ENCODE measurements around the gene SLC22A15. TPM values are rescaled to one million over a fixed set of nuclear protein-coding genes. Genes with fewer than 3 reads are reported as not detected.

SLC22A15 gene
- total and polyA plus RNA-seq, 7 donors = 0.99 to 3.3 (median 1.8) TPM; not detected in 1

GRCh38 chr1:116105996-116106395 is 129.7 kb downstream of the SLC22A15 start:
- intact Hi-C loops (cut with DNase I) = no loop called here
- no peak for TF ChIP-seq POLR2A (IDR thresholded peaks at IDR 0.05)
- TF ChIP-seq CTCF (IDR thresholded peaks at IDR 0.05) = no peak
- TF ChIP-seq POLR2AphosphoS5 (IDR thresholded peaks at IDR 0.05) = no peak
- TF ChIP-seq EP300 (IDR thresholded peaks at IDR 0.05) = no peak
- DNase-seq = no peak

GRCh38 chr1:116106646-116107045 is 130.3 kb downstream of the SLC22A15 start:
- 95 to 97% methylated on average over 4 of the region's 4 CpGs for WGBS, 2 donors
- Histone ChIP-seq H3K27ac (no peak overlapping the region), H3K36me3 (no peaks in the 10 kb centered on the region), H3K4me3 (no peak overlapping the region), H3K27me3 (no peaks in the 10 kb centered on the region), H3K4me1 (no peaks in the 10 kb centered on the region), H3K9me3 (no peaks in the 10 kb centered on the region)
- intact Hi-C loops (cut with DNase I) = no loop called here
- no peak for DNase-seq
- TF ChIP-seq POLR2A (IDR thresholded peaks at IDR 0.05) (no peak), CTCF (IDR thresholded peaks at IDR 0.05) (no peak), EP300 (IDR thresholded peaks at IDR 0.05) (no peak), POLR2AphosphoS5 (IDR thresholded peaks at IDR 0.05) (no peak)

More at GRCh38 chr1:116105996-116106395, 129.7 kb downstream of the SLC22A15 start:
- H3K27me3 ChIP-seq = no peaks in the 10 kb centered on the region
- no peaks in the 10 kb centered on the region for H3K9me3 ChIP-seq
- whole genome bisulfite sequencing, 2 donors = 9 to 29% methylated on average over 2 of the region's 2 CpGs
- no peak overlapping the region for H3K4me3 ChIP-seq
- no peaks in the 10 kb centered on the region for H3K4me1 ChIP-seq
- H3K36me3 ChIP-seq = no peaks in the 10 kb centered on the region
- no peak overlapping the region for H3K27ac ChIP-seq

- intact Hi-C loops (cut with DNase I) = no loop called here
- WGBS, 2 donors = 90 to 92% methylated on average over 4 of the region's 4 CpGs
- H3K9me3 ChIP-seq = no peaks in the 10 kb centered on the region
Observed at GRCh38 chr1:116107371-116107770, 131.1 kb downstream of the SLC22A15 start.

GRCh38 chr1:116110567-116111523 is 134.5 kb downstream of the SLC22A15 start, which contains the start of gene MAB21L3:
TSS of gene MAB21L3 (plus strand) at chr1:116111399. CDS start at chr1:116112616, 1,217 bp downstream.
- no peak within 1 kb of the TSS for H3K4me3 ChIP-seq
- H3K4me1 ChIP-seq = no peaks in the 10 kb centered on the region
- intact Hi-C loops (cut with DNase I) = no loop called here
- WGBS, 2 donors = 11 to 55% methylated on average over 12 of the region's 12 CpGs
- H3K9me3 ChIP-seq = no peaks in the 10 kb centered on the region
- H3K27ac ChIP-seq = no peak within 1 kb of the TSS
- no peak for DNase-seq
- no peak for TF ChIP-seq POLR2A (IDR thresholded peaks at IDR 0.05)
- no peak for TF ChIP-seq CTCF (IDR thresholded peaks at IDR 0.05)
- no peak for TF ChIP-seq POLR2AphosphoS5 (IDR thresholded peaks at IDR 0.05)
- H3K27me3 ChIP-seq = no peaks in the 10 kb centered on the region
- H3K36me3 ChIP-seq = no peaks in the 10 kb centered on the region

More at GRCh38 chr1:116107371-116107770, 131.1 kb downstream of the SLC22A15 start:
- Histone ChIP-seq H3K36me3 (no peaks in the 10 kb centered on the region), H3K27me3 (no peaks in the 10 kb centered on the region), H3K27ac (no peak overlapping the region), H3K4me1 (no peaks in the 10 kb centered on the region), H3K4me3 (no peak overlapping the region)
- no peak for DNase-seq
- TF ChIP-seq POLR2A (IDR thresholded peaks at IDR 0.05) (no peak), CTCF (IDR thresholded peaks at IDR 0.05) (no peak), EP300 (IDR thresholded peaks at IDR 0.05) (no peak), POLR2AphosphoS5 (IDR thresholded peaks at IDR 0.05) (no peak)
